Peyer's patch (tissue), 4 donors: ENCODE measurements around the gene RNF26. TPM values are rescaled to one million over a fixed set of nuclear protein-coding genes. Genes with fewer than 3 reads are reported as not detected.

Experiments
- DNase-seq, 3 donors: peaks; one replicate each; pipeline ENCODE4 v3.0.0-alpha.2; 2017 to 2019
- H3K27ac ChIP-seq, 4 donors: fragments of 200-600 bp; sonication (generic); one replicate each; pipeline ENCODE4 v1.5.1; 2016 to 2019
- H3K27me3 ChIP-seq, 2 donors: fragments of 200-600 bp; sonication (generic); one replicate each; pipeline ENCODE4 v1.5.1; 2019
- H3K36me3 ChIP-seq, 3 donors: fragments of 200-600 bp; sonication (generic); one replicate each; pipeline ENCODE4 v1.5.1; 2016 to 2019
- H3K4me1 ChIP-seq, 4 donors: fragments of 200-600 bp; sonication (generic); one replicate each; pipeline ENCODE4 v1.5.1; 2016 to 2019
- H3K4me3 ChIP-seq, 4 donors: fragments of 200-600 bp; sonication (generic); 1 replicate in 3 of 4; 2 replicates in 1 of 4; pipeline ENCODE4 v1.5.1; 2016 to 2019; ENCODE audit warnings: mild to moderate bottlenecking in 1 of 4
- H3K9me3 ChIP-seq, 4 donors: fragments of 200-600 bp; sonication (generic); one replicate each; pipeline ENCODE4 v1.5.1; 2016 to 2019; ENCODE audit warnings: mild to moderate bottlenecking in 1 of 4
- CTCF ChIP-seq, 6 experiments: fragments of 450-650 bp in 4 of 6; fragments of 200-600 bp in 2 of 6; sonication (generic) in 1 of 6; IDR thresholded peaks; one replicate each; pipeline ENCODE4 v1.5.1; 2017 to 2019; ENCODE audit warnings: antibody characterized with exemption in 6 of 6, mild to moderate bottlenecking in 3 of 6, moderate library complexity in 1 of 6
- POLR2A ChIP-seq, 2 donors: fragments of 450-650 bp; IDR thresholded peaks; one replicate each; pipeline ENCODE4 v1.5.1; 2017; ENCODE audit warnings: antibody characterized with exemption in 2 of 2, mild to moderate bottlenecking in 2 of 2, moderate library complexity in 2 of 2
- total RNA-seq, 4 donors: library from RNA; depleted of rRNA; stranded (reverse); fragments of >200 nt; gene quantifications; one replicate each; pipeline ENCODE4 v1.1.0, GENCODE V29; 2016

RNF26 gene
- total RNA-seq, 4 donors from 2014 or later, result 15.5 to 23.4 (median 16.5) TPM

GRCh38 chr11:119335091-119335654 is 846 bp downstream of the RNF26 start:
- no peaks in the 10 kb centered on the region for H3K9me3 ChIP-seq
- DNase-seq, result no peak
- no peaks in the 10 kb centered on the region for H3K27me3 ChIP-seq
- H3K4me3 ChIP-seq, result peak overlapping the region; percentile 86 to 98 (median 92)
- H3K27ac ChIP-seq, result peak overlapping the region; percentile 78 to 90 (median 83)
- no peaks in the 10 kb centered on the region for H3K36me3 ChIP-seq
- no peak for TF ChIP-seq CTCF (IDR thresholded peaks at IDR 0.05)
- TF ChIP-seq POLR2A (IDR thresholded peaks at IDR 0.05), result no peak
- peaks cover 0 to 58% (median 12%) of the 10 kb centered on the region in 4 donors for H3K4me1 ChIP-seq

GRCh38 chr11:119335655-119336543 is 1.6 kb downstream of the RNF26 start:
- H3K4me3 ChIP-seq, result peak overlapping the region in 1 of 4 donors; percentile 86
- H3K27ac ChIP-seq, result no peak overlapping the region
- no peaks in the 10 kb centered on the region for H3K27me3 ChIP-seq
- no peaks in the 10 kb centered on the region for H3K36me3 ChIP-seq
- no peak for TF ChIP-seq POLR2A (IDR thresholded peaks at IDR 0.05)
- no peak for TF ChIP-seq CTCF (IDR thresholded peaks at IDR 0.05)
- H3K4me1 ChIP-seq, result peaks cover 3 to 65% (median 18%) of the 10 kb centered on the region in 4 donors
- DNase-seq, result no peak
- H3K9me3 ChIP-seq, result no peaks in the 10 kb centered on the region

- H3K27me3 ChIP-seq, result peaks cover 0 to 5% of the 10 kb centered on the region in 2 donors
- H3K4me1 ChIP-seq, result peaks cover 3 to 74% (median 22%) of the 10 kb centered on the region in 4 donors
- no peaks in the 10 kb centered on the region for H3K9me3 ChIP-seq
- no peak overlapping the region for H3K4me3 ChIP-seq
- no peaks in the 10 kb centered on the region for H3K36me3 ChIP-seq
- no peak for TF ChIP-seq CTCF (IDR thresholded peaks at IDR 0.05)
- TF ChIP-seq POLR2A (IDR thresholded peaks at IDR 0.05), result no peak
- DNase-seq, result no peak
- peak overlapping the region in 1 of 4 donors; percentile 78 for H3K27ac ChIP-seq
Observed at GRCh38 chr11:119336744-119337469, 2.6 kb downstream of the RNF26 start.

- Histone ChIP-seq H3K36me3 (no peaks in the 10 kb centered on the region), H3K4me1 (peaks cover 3 to 74% (median 22%) of the 10 kb centered on the region in 4 donors), H3K27me3 (peaks cover 0 to 5% of the 10 kb centered on the region in 2 donors), H3K27ac (peak overlapping the region in 3 of 4 donors; percentile 31 to 90 (median 78)), H3K9me3 (no peaks in the 10 kb centered on the region), H3K4me3 (no peak overlapping the region)
- TF ChIP-seq CTCF (IDR thresholded peaks at IDR 0.05) (no peak), POLR2A (IDR thresholded peaks at IDR 0.05) (no peak)
- DNase-seq, result peak in 1 of 3 donors; percentile 49
Observed at GRCh38 chr11:119337581-119338317, 3.4 kb downstream of the RNF26 start.
